Hematopoietic multipotent progenitor cell treated with erythropoietin and hydrocortisone succinate and interleukin-3 and kit ligand, for 4 days (in vitro differentiated cells): ENCODE measurements around the gene CALY.

Experiments used
- DNase-seq: peaks from one replicate; pipeline ENCODE4 v3.0.0-alpha.2; 2015

Gene CALY

GRCh38 chr10:133350950-133351329, 14.2 kb upstream of the CALY start:
- DNase-seq = no peak

- DNase-seq = no peak
These were observed 13.7 kb upstream of the CALY start for GRCh38 chr10:133350283-133350949.

GRCh38 chr10:133349577-133350011, 12.9 kb upstream of the CALY start:
- DNase-seq = no peak

GRCh38 chr10:133349160-133349568, 12.5 kb upstream of the CALY start:
- DNase-seq = no peak

- DNase-seq = no peak
These were observed 11.2 kb upstream of the CALY start for GRCh38 chr10:133347710-133348517.

- no peak for DNase-seq
These were observed 9.7 kb upstream of the CALY start for GRCh38 chr10:133346413-133346812.

GRCh38 chr10:133344236-133344635, 7.5 kb upstream of the CALY start:
- DNase-seq = no peak

GRCh38 chr10:133343558-133343957, 6.9 kb upstream of the CALY start:
- no peak for DNase-seq

- no peak for DNase-seq
These were observed 6.2 kb upstream of the CALY start for GRCh38 chr10:133342942-133343341.

- no peak for DNase-seq
These were observed 5.3 kb upstream of the CALY start for GRCh38 chr10:133341983-133342382.

- no peak for DNase-seq
These were observed 3.1 kb upstream of the CALY start for GRCh38 chr10:133339708-133340380.

- no peak for DNase-seq
These were observed 1.7 kb upstream of the CALY start for GRCh38 chr10:133338080-133339071.

GRCh38 chr10:133337370-133337725, 652 bp upstream of the CALY start:
- DNase-seq = no peak

GRCh38 chr10:133336118-133336576, 549 bp downstream of the CALY start:
- DNase-seq = no peak

- DNase-seq = peak; percentile 81
These were observed 1.2 kb downstream of the CALY start for GRCh38 chr10:133335246-133336117.

- no peak for DNase-seq
These were observed 2.0 kb downstream of the CALY start for GRCh38 chr10:133334503-133335245.

- no peak for DNase-seq
These were observed 3.6 kb downstream of the CALY start for GRCh38 chr10:133332936-133333699.

GRCh38 chr10:133329491-133330202, 7.0 kb downstream of the CALY start:
- DNase-seq = peak; percentile 93
